Progenitor cell of endocrine pancreas (in vitro differentiated cells): ENCODE data around the gene WASHC3. TPM values are rescaled to one million over a fixed set of nuclear protein-coding genes. Genes with fewer than 3 reads are reported as not detected.

Experiments used
- DNase-seq: peaks from one replicate; pipeline ENCODE4 v3.0.0; 2021; ENCODE audit warnings: low spot score; ENCODE audit not compliant: unreplicated experiment
- H3K27ac Mint-ChIP-seq: 2 replicates; pipeline ENCODE4 v1.8.0; 2021; ENCODE audit warnings: mild to moderate bottlenecking, moderate library complexity, mixed read lengths
- H3K27me3 Mint-ChIP-seq: 2 replicates; pipeline ENCODE4 v1.8.0; 2021; ENCODE audit warnings: mixed read lengths
- H3K36me3 Mint-ChIP-seq: 2 replicates; pipeline ENCODE4 v1.8.0; 2022; ENCODE audit warnings: mixed read lengths; ENCODE audit not compliant: insufficient read depth
- H3K4me1 Mint-ChIP-seq: 2 replicates; pipeline ENCODE4 v1.8.0; 2021; ENCODE audit warnings: low read depth, mixed read lengths
- H3K4me3 Mint-ChIP-seq: 2 replicates; pipeline ENCODE4 v1.8.0; 2021; ENCODE audit warnings: low read depth, mild to moderate bottlenecking, moderate library complexity, mixed read lengths
- H3K9me3 Mint-ChIP-seq: 2 replicates; pipeline ENCODE4 v1.8.0; 2021; ENCODE audit warnings: low read depth, mixed read lengths
- CTCF ChIP-seq: fragments of 200-600 bp; sonication (generic); IDR thresholded peaks from one replicate; pipeline ENCODE4 v1.5.0; 2021; ENCODE audit warnings: antibody characterized with exemption, mild to moderate bottlenecking; ENCODE audit not compliant: unreplicated experiment
- total RNA-seq: library from RNA; stranded (reverse); gene quantifications from 2 replicates; pipeline ENCODE4 v1.2.1, GENCODE V29; 2021

Gene WASHC3
- total RNA-seq, 1 donor from 2014 or later: 16.8 TPM

DNA sequence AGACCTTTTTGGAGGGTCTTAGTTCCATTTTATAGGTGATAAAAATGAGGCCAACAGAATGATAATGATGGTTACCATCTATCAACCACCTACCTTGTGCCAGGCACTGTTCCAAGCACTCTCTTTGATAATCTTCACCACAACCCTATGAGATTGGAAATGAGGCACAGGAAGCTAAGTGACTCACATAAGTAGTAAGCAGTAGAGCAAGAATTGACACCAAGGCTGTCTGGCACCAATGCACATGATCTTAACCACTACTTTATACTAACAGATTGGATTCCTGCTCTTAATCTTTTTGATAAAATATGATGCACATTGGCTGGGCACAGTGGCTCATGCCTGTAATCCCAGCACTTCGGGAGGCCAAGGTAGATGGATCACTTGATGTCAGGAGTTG lies 93.0 kb downstream of the WASHC3 start:
- no peak for TF ChIP-seq CTCF
- peaks cover 8% of the 10 kb centered on the region for H3K9me3 Mint-ChIP-seq
- H3K4me1 Mint-ChIP-seq: peaks cover 13% of the 10 kb centered on the region
- DNase-seq: no peak
- H3K4me3 Mint-ChIP-seq: no peak overlapping the region
- H3K27ac Mint-ChIP-seq: no peak overlapping the region
- peaks cover under 1% of the 10 kb centered on the region for H3K27me3 Mint-ChIP-seq
- no peaks in the 10 kb centered on the region for H3K36me3 Mint-ChIP-seq

DNA sequence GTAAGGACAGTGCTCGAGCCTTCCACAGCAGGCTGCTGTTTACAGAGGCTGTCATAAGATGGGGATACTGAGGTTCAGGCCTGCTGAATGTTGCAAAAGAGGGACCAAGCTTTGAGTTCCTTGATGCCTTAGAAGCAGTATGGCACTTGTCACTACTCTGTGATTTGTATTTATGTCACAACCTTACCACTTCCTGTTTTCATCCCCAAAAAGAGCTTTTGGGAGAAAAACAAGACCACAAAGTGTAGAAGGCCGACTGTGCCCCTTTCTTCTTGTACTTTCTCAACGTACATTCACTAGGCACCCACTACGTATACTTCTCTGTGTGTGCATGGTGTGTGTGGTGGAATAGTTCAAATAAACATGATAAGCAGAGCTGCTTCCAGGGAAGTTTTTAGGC lies 94.3 kb downstream of the WASHC3 start:
- TF ChIP-seq CTCF: no peak
- Mint-ChIP-seq H3K9me3 (peaks cover 8% of the 10 kb centered on the region), H3K27me3 (peaks cover 5% of the 10 kb centered on the region), H3K4me1 (peaks cover 13% of the 10 kb centered on the region), H3K4me3 (no peak overlapping the region), H3K27ac (no peak overlapping the region), H3K36me3 (no peaks in the 10 kb centered on the region)
- no peak for DNase-seq

GRCh38 chr12:101966496-101966895 lies 95.3 kb downstream of the WASHC3 start:
- DNase-seq: no peak
- H3K36me3 Mint-ChIP-seq: no peaks in the 10 kb centered on the region
- peaks cover 5% of the 10 kb centered on the region for H3K9me3 Mint-ChIP-seq
- no peak overlapping the region for H3K27ac Mint-ChIP-seq
- no peak overlapping the region for H3K4me3 Mint-ChIP-seq
- peaks cover 5% of the 10 kb centered on the region for H3K27me3 Mint-ChIP-seq
- H3K4me1 Mint-ChIP-seq: peaks cover 13% of the 10 kb centered on the region
- TF ChIP-seq CTCF: no peak

GRCh38 chr12:101963697-101964096 lies 98.1 kb downstream of the WASHC3 start:
- Mint-ChIP-seq H3K4me3 (no peak overlapping the region), H3K27me3 (peaks cover 10% of the 10 kb centered on the region), H3K9me3 (peaks cover 8% of the 10 kb centered on the region), H3K36me3 (no peaks in the 10 kb centered on the region), H3K4me1 (peaks cover 13% of the 10 kb centered on the region), H3K27ac (no peak overlapping the region)
- DNase-seq: no peak
- TF ChIP-seq CTCF: no peak

Other genes starting within 250 kb of the WASHC3 start
- gene GNPTAB, start 231.0 kb downstream of the WASHC3 start, total RNA-seq: 22.9 and 23.2 TPM in 2 replicates
- 3.8 and 6.5 TPM in 2 replicates for gene DRAM1, start 184.4 kb downstream of the WASHC3 start, total RNA-seq
- 28.7 and 33.6 TPM in 2 replicates for gene NUP37, start 58.1 kb upstream of the WASHC3 start, total RNA-seq
- gene PARPBP, start 58.2 kb upstream of the WASHC3 start, total RNA-seq: 16.9 and 17.0 TPM in 2 replicates
- not detected in 2 replicates for gene PMCH, start 135.8 kb upstream of the WASHC3 start, total RNA-seq